Liver (tissue), 3 donors: ENCODE data around the gene YTHDF2.

Experiments
- EGR1 ChIP-seq, 2 donors: IDR thresholded peaks; 2 replicates each; pipeline ENCODE4 v1.6.1; 2016 to 2018; ENCODE audit warnings: antibody characterized with exemption in 2 of 2, low read depth in 2 of 2
- RAD21 ChIP-seq, 2 donors: IDR thresholded peaks; 2 replicates each; pipeline ENCODE4 v1.6.1; 2016; ENCODE audit warnings: antibody characterized with exemption in 2 of 2, mild to moderate bottlenecking in 2 of 2
- RXRA ChIP-seq, 2 donors: IDR thresholded peaks; 2 replicates each; pipeline ENCODE4 v1.6.1; 2017 to 2018; ENCODE audit warnings: antibody characterized with exemption in 2 of 2, mild to moderate bottlenecking in 1 of 2
- SP1 ChIP-seq: IDR thresholded peaks from 2 replicates; pipeline ENCODE4 v1.6.1; 2018; ENCODE audit warnings: antibody characterized with exemption, mild to moderate bottlenecking
- TAF1 ChIP-seq: conservative IDR thresholded peaks from 2 replicates; pipeline ENCODE4 v1.6.1; 2016; ENCODE audit warnings: antibody characterized with exemption, mild to moderate bottlenecking
- TF ChIP-seq, protein P1 (sequence below): IDR thresholded peaks from 2 replicates; pipeline ENCODE4 v1.6.1; 2016; ENCODE audit warnings: antibody characterized with exemption
- TF ChIP-seq, protein P2 (sequence below): fragments of 150-350 bp; IDR thresholded peaks from 2 replicates; pipeline ENCODE4 v1.5.1; 2017; ENCODE audit warnings: improper control_type of control experiment, low read depth, low read length; ENCODE audit not compliant: missing input control
- TF ChIP-seq, protein P3 (sequence below): IDR thresholded peaks from 2 replicates; pipeline ENCODE4 v1.6.1; 2016; ENCODE audit warnings: antibody characterized with exemption, mild to moderate bottlenecking
- TF ChIP-seq, protein P4 (sequence below): IDR thresholded peaks from 2 replicates; pipeline ENCODE4 v1.6.1; 2016; ENCODE audit warnings: antibody characterized with exemption
- donor health status: healthy.
- donor health status: healthy.

DNA sequence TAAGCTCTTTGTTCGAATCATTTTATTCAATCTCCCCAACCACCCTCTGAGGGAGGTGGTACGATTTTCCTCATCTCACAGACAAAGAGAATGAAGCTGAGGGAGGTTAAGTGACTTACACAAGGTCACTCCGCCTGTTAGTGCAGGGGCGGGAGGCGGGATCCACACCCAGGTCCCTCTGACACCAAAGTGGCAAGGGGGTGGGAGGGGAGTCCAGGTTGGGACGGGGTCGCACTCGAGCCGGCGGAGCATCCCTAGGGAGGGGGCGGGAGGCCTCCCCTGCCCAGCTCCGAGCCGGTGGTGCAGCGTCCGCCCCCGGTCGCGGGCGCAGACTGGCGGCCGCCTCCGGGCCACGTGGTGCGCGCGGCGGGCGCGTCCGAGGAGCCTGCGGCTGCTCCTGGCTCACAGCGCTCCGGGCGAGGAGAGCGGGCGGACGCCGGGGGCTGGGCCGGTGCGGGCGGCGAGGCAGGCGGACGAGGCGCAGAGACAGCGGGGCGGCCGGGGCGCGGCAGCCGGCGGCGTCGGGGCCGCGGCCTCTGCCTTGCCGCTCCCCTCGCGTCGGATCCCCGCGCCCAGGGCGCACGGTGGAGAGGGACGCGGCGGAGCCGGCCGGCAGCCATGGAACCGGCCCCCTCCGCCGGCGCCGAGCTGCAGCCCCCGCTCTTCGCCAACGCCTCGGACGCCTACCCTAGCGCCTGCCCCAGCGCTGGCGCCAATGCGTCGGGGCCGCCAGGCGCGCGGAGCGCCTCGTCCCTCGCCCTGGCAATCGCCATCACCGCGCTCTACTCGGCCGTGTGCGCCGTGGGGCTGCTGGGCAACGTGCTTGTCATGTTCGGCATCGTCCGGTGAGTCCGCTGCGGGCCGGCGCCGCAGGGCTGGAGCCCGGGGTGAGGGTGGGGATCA is 75.3 kb downstream of the YTHDF2 start, which contains the start of gene OPRD1:
- TF ChIP-seq, protein P1, sequence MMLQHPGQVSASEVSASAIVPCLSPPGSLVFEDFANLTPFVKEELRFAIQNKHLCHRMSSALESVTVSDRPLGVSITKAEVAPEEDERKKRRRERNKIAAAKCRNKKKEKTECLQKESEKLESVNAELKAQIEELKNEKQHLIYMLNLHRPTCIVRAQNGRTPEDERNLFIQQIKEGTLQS = no peak
- TF ChIP-seq, protein P2, sequence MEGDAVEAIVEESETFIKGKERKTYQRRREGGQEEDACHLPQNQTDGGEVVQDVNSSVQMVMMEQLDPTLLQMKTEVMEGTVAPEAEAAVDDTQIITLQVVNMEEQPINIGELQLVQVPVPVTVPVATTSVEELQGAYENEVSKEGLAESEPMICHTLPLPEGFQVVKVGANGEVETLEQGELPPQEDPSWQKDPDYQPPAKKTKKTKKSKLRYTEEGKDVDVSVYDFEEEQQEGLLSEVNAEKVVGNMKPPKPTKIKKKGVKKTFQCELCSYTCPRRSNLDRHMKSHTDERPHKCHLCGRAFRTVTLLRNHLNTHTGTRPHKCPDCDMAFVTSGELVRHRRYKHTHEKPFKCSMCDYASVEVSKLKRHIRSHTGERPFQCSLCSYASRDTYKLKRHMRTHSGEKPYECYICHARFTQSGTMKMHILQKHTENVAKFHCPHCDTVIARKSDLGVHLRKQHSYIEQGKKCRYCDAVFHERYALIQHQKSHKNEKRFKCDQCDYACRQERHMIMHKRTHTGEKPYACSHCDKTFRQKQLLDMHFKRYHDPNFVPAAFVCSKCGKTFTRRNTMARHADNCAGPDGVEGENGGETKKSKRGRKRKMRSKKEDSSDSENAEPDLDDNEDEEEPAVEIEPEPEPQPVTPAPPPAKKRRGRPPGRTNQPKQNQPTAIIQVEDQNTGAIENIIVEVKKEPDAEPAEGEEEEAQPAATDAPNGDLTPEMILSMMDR = no peak
- TF ChIP-seq SP1 (no peak), TAF1 (no peak), EGR1 (IDR thresholded peaks at IDR 0.05; ENCODE audit: low read depth in 2 of 2) (no peak), RAD21 (IDR thresholded peaks at IDR 0.05) (no peak), RXRA (IDR thresholded peaks at IDR 0.05) (no peak)
- TF ChIP-seq, protein P3, sequence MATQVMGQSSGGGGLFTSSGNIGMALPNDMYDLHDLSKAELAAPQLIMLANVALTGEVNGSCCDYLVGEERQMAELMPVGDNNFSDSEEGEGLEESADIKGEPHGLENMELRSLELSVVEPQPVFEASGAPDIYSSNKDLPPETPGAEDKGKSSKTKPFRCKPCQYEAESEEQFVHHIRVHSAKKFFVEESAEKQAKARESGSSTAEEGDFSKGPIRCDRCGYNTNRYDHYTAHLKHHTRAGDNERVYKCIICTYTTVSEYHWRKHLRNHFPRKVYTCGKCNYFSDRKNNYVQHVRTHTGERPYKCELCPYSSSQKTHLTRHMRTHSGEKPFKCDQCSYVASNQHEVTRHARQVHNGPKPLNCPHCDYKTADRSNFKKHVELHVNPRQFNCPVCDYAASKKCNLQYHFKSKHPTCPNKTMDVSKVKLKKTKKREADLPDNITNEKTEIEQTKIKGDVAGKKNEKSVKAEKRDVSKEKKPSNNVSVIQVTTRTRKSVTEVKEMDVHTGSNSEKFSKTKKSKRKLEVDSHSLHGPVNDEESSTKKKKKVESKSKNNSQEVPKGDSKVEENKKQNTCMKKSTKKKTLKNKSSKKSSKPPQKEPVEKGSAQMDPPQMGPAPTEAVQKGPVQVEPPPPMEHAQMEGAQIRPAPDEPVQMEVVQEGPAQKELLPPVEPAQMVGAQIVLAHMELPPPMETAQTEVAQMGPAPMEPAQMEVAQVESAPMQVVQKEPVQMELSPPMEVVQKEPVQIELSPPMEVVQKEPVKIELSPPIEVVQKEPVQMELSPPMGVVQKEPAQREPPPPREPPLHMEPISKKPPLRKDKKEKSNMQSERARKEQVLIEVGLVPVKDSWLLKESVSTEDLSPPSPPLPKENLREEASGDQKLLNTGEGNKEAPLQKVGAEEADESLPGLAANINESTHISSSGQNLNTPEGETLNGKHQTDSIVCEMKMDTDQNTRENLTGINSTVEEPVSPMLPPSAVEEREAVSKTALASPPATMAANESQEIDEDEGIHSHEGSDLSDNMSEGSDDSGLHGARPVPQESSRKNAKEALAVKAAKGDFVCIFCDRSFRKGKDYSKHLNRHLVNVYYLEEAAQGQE = no peak
- TF ChIP-seq, protein P4, sequence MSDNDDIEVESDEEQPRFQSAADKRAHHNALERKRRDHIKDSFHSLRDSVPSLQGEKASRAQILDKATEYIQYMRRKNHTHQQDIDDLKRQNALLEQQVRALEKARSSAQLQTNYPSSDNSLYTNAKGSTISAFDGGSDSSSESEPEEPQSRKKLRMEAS = no peak
